ENCODE data around the gene NME4. TPM values are rescaled to one million over a fixed set of nuclear protein-coding genes. Genes with fewer than 3 reads are reported as not detected.

The NME4 gene
- polyA plus RNA-seq, 1 donor (not counting 4 experiments of a cell fraction or from before 2014, with no cell fraction given), result 141 TPM

DNA sequence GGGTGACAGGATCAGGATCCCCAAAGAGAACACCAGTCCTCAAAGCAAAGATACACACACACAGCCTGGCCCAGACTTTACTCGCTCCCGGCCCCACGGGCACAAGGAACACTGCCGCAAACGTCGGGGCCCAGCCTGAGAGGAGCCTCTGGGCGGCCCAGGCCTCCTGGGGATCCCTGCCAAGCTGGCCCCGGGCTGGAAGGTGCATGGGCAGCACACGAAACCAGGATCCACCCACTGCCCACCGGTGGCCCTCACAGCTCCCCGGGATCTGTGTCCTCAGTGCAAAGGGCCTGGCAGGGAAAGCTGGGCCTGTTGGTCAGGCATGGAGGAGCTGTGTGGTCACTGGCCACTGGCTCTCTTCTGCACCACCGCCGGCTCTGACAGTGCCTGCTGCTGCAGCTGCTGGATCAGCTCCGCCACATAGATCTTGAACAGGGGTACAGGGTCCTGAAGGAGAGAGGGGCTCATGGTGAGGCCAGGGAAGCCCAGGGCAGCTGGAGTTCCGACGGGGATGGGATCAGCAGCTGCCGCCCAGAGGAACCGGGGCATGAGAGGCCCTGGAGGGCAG, 29.6 kb upstream of the NME4 start:
- DNase-seq (ENCODE audit: low read depth, low spot score), result no peak
- Histone ChIP-seq H3K9me3 (ENCODE audit: control insufficient read depth, low read depth, low read length) (no peaks in the 10 kb centered on the region), H3K4me2 (ENCODE audit: control insufficient read depth, extremely low read depth, insufficient read depth, low read depth, low read length) (no peak overlapping the region), H3K27me3 (ENCODE audit: control insufficient read depth, extremely low read depth, insufficient read depth, low read length) (peaks cover 9% of the 10 kb centered on the region), H3K4me1 (ENCODE audit: control insufficient read depth, extremely low read depth, insufficient read depth, low read length) (peaks cover 12% of the 10 kb centered on the region), H2AFZ (ENCODE audit: control insufficient read depth, low read length) (no peak overlapping the region), H3K36me3 (ENCODE audit: control insufficient read depth in 2 of 2, extremely low read depth in 1 of 2, insufficient read depth in 2 of 2, low read length in 2 of 2) (peaks cover 11 to 19% of the 10 kb centered on the region in 2 experiments), H3K9ac (ENCODE audit: control insufficient read depth, extremely low read depth, insufficient read depth, low read length) (no peak overlapping the region), H3K4me3 (ENCODE audit: control insufficient read depth in 2 of 3, extremely low read depth in 1 of 3, insufficient read depth in 2 of 3, low read depth in 1 of 3, low read length in 3 of 3) (no peak overlapping the region), H3K9me1 (ENCODE audit: control insufficient read depth, extremely low read depth, insufficient read depth, low read length) (no peaks in the 10 kb centered on the region), H4K20me1 (ENCODE audit: control insufficient read depth, extremely low read depth, insufficient read depth, low read length) (peaks cover 2% of the 10 kb centered on the region), H3K27ac (ENCODE audit: control insufficient read depth, insufficient read depth, low read length) (no peak overlapping the region), H3K79me2 (ENCODE audit: control insufficient read depth, insufficient read depth, low read length) (peaks cover 6% of the 10 kb centered on the region)
- dilution Hi-C loops (cut with MboI; ENCODE audit: extremely low pct_ligation_motif_present, low sequenced_read_pairs), result no loop called here
- no peak for FAIRE-seq
- TF ChIP-seq, protein P1, sequence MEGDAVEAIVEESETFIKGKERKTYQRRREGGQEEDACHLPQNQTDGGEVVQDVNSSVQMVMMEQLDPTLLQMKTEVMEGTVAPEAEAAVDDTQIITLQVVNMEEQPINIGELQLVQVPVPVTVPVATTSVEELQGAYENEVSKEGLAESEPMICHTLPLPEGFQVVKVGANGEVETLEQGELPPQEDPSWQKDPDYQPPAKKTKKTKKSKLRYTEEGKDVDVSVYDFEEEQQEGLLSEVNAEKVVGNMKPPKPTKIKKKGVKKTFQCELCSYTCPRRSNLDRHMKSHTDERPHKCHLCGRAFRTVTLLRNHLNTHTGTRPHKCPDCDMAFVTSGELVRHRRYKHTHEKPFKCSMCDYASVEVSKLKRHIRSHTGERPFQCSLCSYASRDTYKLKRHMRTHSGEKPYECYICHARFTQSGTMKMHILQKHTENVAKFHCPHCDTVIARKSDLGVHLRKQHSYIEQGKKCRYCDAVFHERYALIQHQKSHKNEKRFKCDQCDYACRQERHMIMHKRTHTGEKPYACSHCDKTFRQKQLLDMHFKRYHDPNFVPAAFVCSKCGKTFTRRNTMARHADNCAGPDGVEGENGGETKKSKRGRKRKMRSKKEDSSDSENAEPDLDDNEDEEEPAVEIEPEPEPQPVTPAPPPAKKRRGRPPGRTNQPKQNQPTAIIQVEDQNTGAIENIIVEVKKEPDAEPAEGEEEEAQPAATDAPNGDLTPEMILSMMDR (optimal IDR thresholded peaks at IDR 0.05 in 1 of 3, IDR thresholded peaks at IDR 0.05 in 1 of 3, conservative IDR thresholded peaks at IDR 0.05 in 1 of 3; ENCODE audit: extremely low read depth in 1 of 3, insufficient read depth in 2 of 3, low read length in 3 of 3), result no peak
- no peak for TF ChIP-seq EZH2 (IDR thresholded peaks at IDR 0.05; ENCODE audit: low read length)

GRCh38 chr16:368388-369158, 28.4 kb upstream of the NME4 start:
- H3K27ac ChIP-seq (ENCODE audit: control insufficient read depth, insufficient read depth, low read length), result no peak overlapping the region
- H4K20me1 ChIP-seq (ENCODE audit: control insufficient read depth, extremely low read depth, insufficient read depth, low read length), result peaks cover 2% of the 10 kb centered on the region
- H3K4me2 ChIP-seq (ENCODE audit: control insufficient read depth, extremely low read depth, insufficient read depth, low read depth, low read length), result no peak overlapping the region
- FAIRE-seq (no peak), DNase-seq (ENCODE audit: low read depth, low spot score) (no peak)
- TF ChIP-seq EZH2 (IDR thresholded peaks at IDR 0.05; ENCODE audit: low read length), result no peak
- TF ChIP-seq, protein P1 (optimal IDR thresholded peaks at IDR 0.05 in 1 of 3, IDR thresholded peaks at IDR 0.05 in 1 of 3, conservative IDR thresholded peaks at IDR 0.05 in 1 of 3; ENCODE audit: extremely low read depth in 1 of 3, insufficient read depth in 2 of 3, low read length in 3 of 3), result no peak
- no peak overlapping the region for H3K4me3 ChIP-seq (ENCODE audit: control insufficient read depth in 2 of 3, extremely low read depth in 1 of 3, insufficient read depth in 2 of 3, low read depth in 1 of 3, low read length in 3 of 3)
- peaks cover 3% of the 10 kb centered on the region for H3K27me3 ChIP-seq (ENCODE audit: control insufficient read depth, extremely low read depth, insufficient read depth, low read length)
- H3K36me3 ChIP-seq (ENCODE audit: control insufficient read depth in 2 of 2, extremely low read depth in 1 of 2, insufficient read depth in 2 of 2, low read length in 2 of 2), result peaks cover 11 to 20% of the 10 kb centered on the region in 2 experiments
- H3K9me1 ChIP-seq (ENCODE audit: control insufficient read depth, extremely low read depth, insufficient read depth, low read length), result no peaks in the 10 kb centered on the region
- peaks cover 12% of the 10 kb centered on the region for H3K4me1 ChIP-seq (ENCODE audit: control insufficient read depth, extremely low read depth, insufficient read depth, low read length)
- H3K79me2 ChIP-seq (ENCODE audit: control insufficient read depth, insufficient read depth, low read length), result peaks cover 6% of the 10 kb centered on the region
- dilution Hi-C loops (cut with MboI; ENCODE audit: extremely low pct_ligation_motif_present, low sequenced_read_pairs), result no loop called here
- H3K9me3 ChIP-seq (ENCODE audit: control insufficient read depth, low read depth, low read length), result no peaks in the 10 kb centered on the region
- no peak overlapping the region for H3K9ac ChIP-seq (ENCODE audit: control insufficient read depth, extremely low read depth, insufficient read depth, low read length)
- no peak overlapping the region for H2AFZ ChIP-seq (ENCODE audit: control insufficient read depth, low read length)
